Femur (tissue), 1 donor: ENCODE data around the gene TRPC5OS.

Source experiments
- DNase-seq: peaks from one replicate; pipeline ENCODE4 v3.0.0-alpha.2; 2017

Gene TRPC5OS

DNA sequence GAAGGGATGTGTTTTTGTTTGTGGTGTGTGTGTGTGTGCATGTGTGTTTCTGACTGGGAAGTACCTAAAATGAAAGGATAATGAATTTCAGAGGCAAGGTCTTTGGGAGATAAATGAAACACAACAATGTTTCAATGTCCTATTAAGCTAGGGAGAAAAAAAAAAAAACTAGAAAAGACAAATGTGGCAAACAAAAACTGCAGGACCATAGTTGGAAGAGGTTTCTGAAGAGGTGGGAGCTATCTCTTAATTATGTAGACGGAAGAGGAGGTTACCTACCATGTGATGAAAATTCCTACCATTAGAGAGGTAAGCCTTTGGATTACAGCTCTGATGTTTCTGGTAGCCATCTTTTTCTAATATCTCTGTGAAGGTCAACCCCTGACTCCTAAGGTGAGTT, at the start of gene TRPC5OS:
Gene TRPC5OS (plus strand): TSS at position 301 of the 400 bp plus-strand sequence. CDS start 25,669 bp downstream, outside the sequence.
- DNase-seq = no peak

DNA sequence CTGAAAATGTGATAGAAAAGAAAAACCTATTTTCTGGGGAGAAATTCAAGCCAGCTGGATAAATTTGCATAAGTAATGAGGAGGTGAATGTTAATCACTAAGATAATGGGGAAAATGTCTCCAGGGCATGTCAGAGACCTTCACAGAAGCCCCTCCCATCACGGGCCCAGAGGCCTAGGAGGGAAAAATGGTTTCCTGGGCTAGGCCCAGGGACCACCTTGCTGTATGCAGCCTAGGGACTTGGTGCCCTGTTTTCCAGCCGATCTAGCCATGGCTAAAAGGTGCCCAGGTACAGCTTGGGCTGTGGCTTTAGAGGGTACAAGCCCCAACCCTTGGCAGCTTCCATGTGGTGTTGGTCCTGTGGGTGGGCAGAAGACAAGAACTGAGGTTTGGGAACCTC, 46.6 kb upstream of the TRPC5OS start:
- DNase-seq = no peak

DNA sequence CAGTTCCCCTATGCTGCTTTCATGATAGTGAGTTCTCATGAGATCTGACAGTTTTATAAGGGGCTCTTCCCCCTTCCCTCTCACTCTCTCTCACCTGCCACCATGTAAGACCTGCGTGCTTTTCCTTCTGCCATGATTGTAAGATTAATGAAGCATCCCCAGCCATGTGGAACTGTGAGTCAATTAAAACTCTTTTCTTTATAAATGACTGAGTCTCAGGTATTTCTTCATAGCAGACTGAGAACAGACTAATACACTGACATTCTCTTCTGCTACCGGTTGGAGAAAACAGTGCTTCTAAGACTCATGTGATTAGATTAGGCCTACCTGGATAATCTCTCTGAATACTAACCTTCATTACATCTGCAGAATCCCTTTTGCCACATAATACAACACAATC, 45.4 kb upstream of the TRPC5OS start:
- DNase-seq = no peak

- peak; percentile 24 for DNase-seq
Measured at GRCh38 chrX:111831343-111831742, 44.6 kb upstream of the TRPC5OS start.

DNA sequence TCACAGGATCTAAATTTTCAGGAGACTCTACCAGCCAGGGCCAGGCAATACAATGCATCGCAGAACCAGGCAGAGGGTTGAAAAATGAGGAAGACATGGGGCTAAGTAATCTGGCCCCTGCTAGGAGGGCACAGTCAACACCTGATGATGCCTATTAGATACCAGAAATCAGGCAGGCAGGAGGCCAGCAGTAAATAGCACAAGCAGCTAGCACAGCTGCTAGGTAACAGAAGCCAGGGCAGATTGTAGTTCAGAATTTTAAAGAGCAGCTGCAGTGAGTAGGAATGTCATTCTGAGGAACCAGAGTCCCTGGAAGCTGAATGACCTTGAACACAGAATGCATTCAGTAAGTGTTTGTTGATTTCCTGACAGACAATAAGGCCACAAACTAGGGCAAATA, 38.8 kb upstream of the TRPC5OS start:
- peak; percentile 28 for DNase-seq

- DNase-seq = no peak
Measured at GRCh38 chrX:111847491-111848133, 28.4 kb upstream of the TRPC5OS start.

- DNase-seq = no peak
Measured at GRCh38 chrX:111848541-111848940, 27.4 kb upstream of the TRPC5OS start.

DNA sequence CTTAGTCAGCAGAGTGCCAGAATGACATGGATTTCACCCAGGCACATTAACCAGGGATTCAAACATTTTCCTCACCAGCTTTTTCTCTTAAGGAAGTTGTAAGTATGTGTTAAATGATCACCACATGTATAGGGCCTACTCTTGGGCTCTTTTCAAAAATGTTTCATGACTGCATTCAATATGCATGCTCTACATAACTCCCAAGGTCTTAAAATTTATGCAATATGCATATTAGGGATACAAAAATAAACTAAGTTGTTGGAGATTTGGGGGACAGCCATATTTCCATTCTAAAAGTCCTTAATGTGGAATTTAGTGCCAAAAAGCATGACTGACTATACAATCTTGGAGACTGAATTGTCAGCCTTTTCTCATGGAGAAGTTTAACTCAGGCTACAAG, 25.0 kb upstream of the TRPC5OS start:
- DNase-seq = no peak

- DNase-seq = no peak
Measured at GRCh38 chrX:111854556-111855490, 21.2 kb upstream of the TRPC5OS start.

GRCh38 chrX:111857534-111858060, 18.4 kb upstream of the TRPC5OS start:
- no peak for DNase-seq

- no peak for DNase-seq
Measured at GRCh38 chrX:111861605-111862004, 14.4 kb upstream of the TRPC5OS start.

DNA sequence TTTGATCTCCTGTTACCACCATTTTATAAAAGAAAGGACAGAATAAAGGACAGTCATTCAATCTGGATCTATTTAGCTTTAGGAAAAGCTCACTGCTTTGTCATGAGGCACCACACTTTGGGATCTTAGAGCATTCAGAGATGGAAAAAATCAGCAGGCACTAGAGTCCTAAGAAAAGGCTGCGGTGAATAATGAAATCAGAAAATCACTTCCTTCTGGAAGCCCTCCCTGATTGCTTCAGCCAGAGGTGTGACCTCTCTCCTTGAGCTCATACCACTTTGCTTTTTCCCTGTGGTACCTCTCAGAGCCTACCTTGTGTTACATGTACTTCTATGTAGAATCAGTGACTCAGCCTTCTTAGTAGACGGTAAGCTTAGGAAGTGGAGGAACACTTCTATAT, 8.7 kb upstream of the TRPC5OS start:
- DNase-seq = no peak

GRCh38 chrX:111868726-111869638, 7.0 kb upstream of the TRPC5OS start:
- no peak for DNase-seq

DNA sequence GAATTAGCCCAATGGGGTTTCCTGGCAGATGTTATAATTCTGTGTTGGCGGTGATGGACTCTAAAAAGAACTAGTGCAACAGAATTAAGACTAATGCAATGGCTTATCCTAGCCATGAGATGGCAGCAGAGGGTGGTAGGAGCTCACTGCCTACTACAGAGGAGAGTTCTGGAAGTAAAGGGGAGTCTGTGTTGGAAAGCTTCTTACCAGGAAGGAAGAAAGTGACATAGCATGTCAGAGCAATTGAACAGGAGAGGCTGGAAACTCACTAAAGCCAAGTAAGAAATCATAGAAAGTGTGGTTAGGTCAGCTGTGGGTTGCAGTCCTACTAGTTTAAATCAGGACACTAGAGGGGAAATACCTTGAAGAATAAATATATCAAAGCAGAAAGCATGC, 6.3 kb upstream of the TRPC5OS start:
- DNase-seq = peak; percentile 43

GRCh38 chrX:111874241-111874640, 1.7 kb upstream of the TRPC5OS start:
- no peak for DNase-seq

- DNase-seq = no peak
Measured at GRCh38 chrX:111876646-111877045, 665 bp downstream of the TRPC5OS start.

DNA sequence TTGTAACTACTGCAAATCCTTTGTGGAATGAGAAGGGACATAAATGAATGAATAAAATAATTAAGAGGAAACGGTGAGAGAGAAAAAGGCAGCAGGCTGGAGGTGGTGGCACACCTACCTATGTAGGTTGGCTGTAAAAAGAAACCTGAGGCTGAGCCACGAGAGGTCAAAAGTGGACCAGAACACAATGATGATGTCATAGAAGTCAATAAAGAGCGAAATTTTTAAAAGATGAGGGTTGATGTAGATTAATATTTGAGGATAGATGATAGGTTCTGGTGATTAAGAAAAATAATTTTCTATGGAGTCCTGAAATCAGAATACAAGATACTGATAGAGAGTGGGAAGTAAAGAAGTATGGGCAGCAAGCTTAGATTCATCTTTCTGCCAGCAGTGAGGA, 1.7 kb downstream of the TRPC5OS start:
- DNase-seq = no peak

DNA sequence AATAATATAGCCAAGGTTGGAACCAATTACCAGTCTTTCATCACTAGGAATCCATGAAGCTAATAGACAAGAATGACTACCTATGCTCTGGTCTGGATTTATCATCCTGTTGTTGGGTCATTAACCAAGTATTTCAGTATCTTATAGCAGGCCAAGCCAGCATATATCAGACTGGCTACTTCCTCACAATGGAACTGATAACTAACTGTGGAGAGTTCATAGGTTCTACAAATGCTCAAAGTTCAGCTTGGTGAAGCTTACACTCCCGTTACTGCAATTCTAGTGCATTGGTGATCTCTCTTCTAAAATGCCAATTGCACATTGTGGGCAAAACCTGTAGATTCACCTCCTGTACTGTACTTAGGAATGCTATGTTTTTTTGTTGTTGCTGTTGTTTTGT, 4.8 kb downstream of the TRPC5OS start:
- DNase-seq = no peak

- DNase-seq = no peak
Measured at GRCh38 chrX:111881715-111882114, 5.7 kb downstream of the TRPC5OS start.

DNA sequence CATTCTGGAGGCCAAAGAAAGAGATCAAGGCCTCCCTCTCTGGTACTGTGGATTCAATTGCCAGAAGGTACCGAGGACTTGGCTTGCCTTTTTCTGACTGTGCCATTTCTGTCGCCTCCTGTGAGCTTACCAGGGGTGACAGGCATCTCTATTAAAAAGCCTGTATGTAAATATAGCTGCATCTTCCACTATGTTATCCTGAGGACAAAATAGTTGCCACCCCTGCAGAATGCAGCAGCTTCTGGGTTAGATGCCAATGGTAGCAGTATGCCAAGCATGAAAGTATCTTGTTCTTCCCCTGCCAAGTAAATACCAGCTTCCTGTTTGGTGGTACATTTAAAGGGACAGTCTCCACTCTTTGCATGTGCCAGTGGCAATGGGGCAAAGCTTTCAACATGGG, 10.7 kb downstream of the TRPC5OS start:
- no peak for DNase-seq

GRCh38 chrX:111888600-111888999, 12.6 kb downstream of the TRPC5OS start:
- no peak for DNase-seq

DNA sequence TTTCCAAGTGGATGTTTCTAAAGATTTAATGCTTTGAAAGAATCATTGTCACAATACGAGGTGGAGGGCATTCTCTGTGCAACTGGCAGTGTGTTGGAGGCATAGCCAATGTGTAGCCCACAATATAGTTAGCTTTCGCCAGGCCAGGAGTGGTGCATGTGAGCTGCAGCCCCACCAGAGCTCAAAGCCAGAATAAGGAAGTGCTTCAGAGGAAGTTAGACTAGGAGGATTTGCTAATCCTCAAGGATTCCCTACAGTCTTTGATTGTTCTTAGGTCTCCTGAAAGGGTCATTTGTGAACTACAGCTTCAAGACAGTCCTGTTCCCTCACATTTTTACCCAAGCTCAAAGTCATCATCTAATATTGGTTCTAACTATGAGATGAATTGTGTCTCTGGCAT, 16.4 kb downstream of the TRPC5OS start:
- no peak for DNase-seq

- DNase-seq = no peak
Measured at GRCh38 chrX:111896148-111896547, 20.2 kb downstream of the TRPC5OS start.
